Mammary epithelial cell (primary cell): ENCODE results near the gene C22orf15.

Experiments
- CTCF ChIP-seq, 2 donors: IDR thresholded peaks in 1 of 2; conservative IDR thresholded peaks in 1 of 2; 2 replicates each; pipeline ENCODE4 v1.5.1; 2011 to 2012; ENCODE audit warnings: inconsistent platforms in 2 of 2, low read length in 2 of 2, mild to moderate bottlenecking in 2 of 2, control low read depth in 1 of 2, low read depth in 1 of 2; ENCODE audit not compliant: insufficient read depth in 1 of 2; ENCODE audit errors: extremely low read depth in 1 of 2
- EZH2 ChIP-seq: IDR thresholded peaks from 2 replicates; pipeline ENCODE4 v1.6.1; 2012; ENCODE audit warnings: low read length, inconsistent platforms, borderline replicate concordance

GRCh38 chr22:23774114-23774921, 11.5 kb downstream of the C22orf15 start:
- TF ChIP-seq CTCF (conservative IDR thresholded peaks at IDR 0.05 in 1 of 2, IDR thresholded peaks at IDR 0.05 in 1 of 2; ENCODE audit: extremely low read depth in 1 of 2, insufficient read depth in 1 of 2, low read depth in 1 of 2, low read length in 2 of 2) (no peak), EZH2 (no peak)
